Suprapubic skin (tissue), 4 donors: ENCODE data around the gene LPAR3.

Experiments
- CTCF ChIP-seq, 2 donors: fragments of 200-600 bp in 1 of 2; fragments of 450-650 bp in 1 of 2; sonication (generic) in 1 of 2; IDR thresholded peaks; one replicate each; pipeline ENCODE4 v1.5.1; 2016 to 2019; ENCODE audit warnings: antibody characterized with exemption in 2 of 2, mild to moderate bottlenecking in 1 of 2, moderate library complexity in 1 of 2
- EP300 ChIP-seq: sonication (generic); formaldehyde crosslinking; IDR thresholded peaks from one replicate; pipeline ENCODE4 v1.6.1; 2017; ENCODE audit warnings: antibody characterized with exemption
- POLR2AphosphoS5 ChIP-seq, 3 donors: sonication (generic); formaldehyde crosslinking; IDR thresholded peaks; one replicate each; pipeline ENCODE4 v1.6.1; 2017; ENCODE audit warnings: antibody characterized with exemption in 3 of 3

GRCh38 chr1:84855691-84856630 is 37.0 kb downstream of the LPAR3 start:
- no peak for TF ChIP-seq CTCF (IDR thresholded peaks at IDR 0.05)
- TF ChIP-seq POLR2AphosphoS5 (IDR thresholded peaks at IDR 0.05) = no peak
- TF ChIP-seq EP300 = no peak
